GM21367 (cell line): Measurements from ENCODE around the gene USF1.

Experiments
- ATAC-seq: cut with Tn5 transposase; IDR thresholded peaks from one replicate; pipeline ENCODE4 v1.9.1; 2021; ENCODE audit not compliant: unreplicated experiment

USF1 gene

GRCh38 chr1:161045736-161046604, at the start of gene USF1:
TSS of gene USF1 (minus strand) at chr1:161045977. CDS start at chr1:161043275, 2,702 bp downstream.
- peak; percentile 39 for ATAC-seq

DNA sequence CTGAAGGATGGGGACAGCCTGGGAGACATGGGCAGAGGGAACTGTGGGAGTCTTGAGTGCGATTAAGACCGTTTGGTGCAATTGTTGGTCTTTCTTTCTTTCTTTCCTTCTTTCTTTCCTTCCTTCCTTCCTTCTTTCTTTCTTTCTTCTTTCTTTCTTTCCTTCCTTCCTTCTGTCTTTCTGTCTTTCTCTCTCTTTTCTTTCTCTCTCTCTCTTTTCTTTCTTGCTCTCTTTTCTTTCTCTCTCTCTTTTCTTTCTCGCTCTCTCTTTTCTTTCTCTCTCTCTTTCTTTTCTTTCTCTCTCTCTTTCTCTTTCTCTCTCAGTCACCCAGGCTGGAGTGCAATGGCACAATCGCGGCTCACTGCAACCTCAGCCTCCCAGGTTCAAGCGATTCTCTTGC, 49.5 kb upstream of the USF1 start:
- no peak for ATAC-seq

- ATAC-seq = no peak
Measured at GRCh38 chr1:161094481-161094880, 48.7 kb upstream of the USF1 start.

GRCh38 chr1:161092621-161093028, 46.8 kb upstream of the USF1 start:
- no peak for ATAC-seq

DNA sequence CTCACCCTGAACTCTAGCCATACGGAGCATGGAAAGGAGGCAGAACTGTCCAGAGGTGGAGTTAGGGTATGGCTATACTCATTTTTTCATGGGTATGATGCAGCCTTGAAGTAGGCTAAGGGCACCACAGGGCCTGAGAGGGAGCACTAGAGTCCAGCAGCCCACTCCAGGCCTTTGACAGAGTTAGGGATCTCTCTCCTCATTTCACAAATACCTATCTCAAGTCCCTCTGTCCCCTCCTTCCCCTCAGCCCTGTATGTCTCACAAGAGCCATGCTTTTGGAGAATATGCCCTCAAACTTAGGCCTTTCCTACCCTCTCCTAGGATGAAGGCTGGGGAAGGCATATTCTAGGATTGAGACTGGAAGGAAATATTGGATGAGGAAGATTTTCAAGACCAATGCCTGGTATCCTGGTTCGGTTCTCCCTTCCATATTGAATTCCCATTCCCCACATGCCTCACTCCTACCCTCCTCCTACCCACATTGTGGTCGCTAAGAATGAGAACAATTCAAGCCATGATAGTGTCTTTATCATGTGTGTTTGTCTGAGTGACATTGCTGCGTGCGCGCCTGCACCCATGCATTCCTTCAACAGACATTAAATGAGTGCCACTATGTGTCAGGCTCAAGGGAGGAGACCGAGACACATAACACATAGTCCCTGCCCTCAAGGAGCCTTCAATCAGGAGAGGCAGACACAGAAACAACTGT, 46.2 kb upstream of the USF1 start:
- ATAC-seq = no peak

GRCh38 chr1:161091093-161091492, 45.3 kb upstream of the USF1 start:
- no peak for ATAC-seq

DNA sequence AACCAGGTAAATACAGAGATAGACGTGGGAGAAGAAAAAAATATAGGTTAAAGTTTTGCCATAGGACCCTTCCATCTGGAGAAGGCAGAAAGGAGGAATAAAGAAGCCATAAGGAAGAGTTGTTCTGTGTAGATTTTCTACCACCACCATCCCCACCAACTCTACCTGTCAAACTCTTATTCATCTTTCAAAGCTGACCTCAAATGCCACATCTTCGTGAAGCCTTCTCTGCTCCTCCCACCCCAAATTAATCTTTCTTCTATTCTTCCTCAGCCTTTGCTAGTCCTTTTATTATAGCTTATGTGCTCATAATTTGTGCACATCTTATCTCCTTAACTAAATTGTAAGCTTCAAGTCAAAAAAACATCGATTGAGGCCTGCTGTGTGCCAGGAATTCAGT, 44.8 kb upstream of the USF1 start:
- ATAC-seq = no peak

DNA sequence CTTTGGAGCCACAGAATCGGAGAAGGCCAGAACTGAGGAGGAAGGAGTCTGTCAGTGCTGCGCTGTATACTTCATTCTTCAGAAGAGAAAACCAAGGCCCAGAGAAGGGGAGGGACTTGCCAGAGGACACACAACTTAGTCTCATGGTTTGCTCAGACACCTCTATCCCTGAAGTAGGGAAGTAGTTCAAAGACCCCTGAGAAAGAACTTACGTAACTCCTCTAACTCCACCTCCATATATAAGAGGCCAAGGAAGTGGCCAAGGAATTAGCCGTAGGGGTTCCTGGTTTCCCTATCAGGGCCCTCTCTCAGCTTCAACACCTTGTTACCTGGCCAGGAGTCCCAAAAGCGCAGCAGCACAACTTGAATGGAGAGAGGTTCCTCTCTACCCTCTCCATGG, 44.2 kb upstream of the USF1 start:
- no peak for ATAC-seq

GRCh38 chr1:161089251-161089924, 43.6 kb upstream of the USF1 start, which contains the start of gene NECTIN4:
TSS of gene NECTIN4 (minus strand) at chr1:161089558. CDS start at chr1:161089296, 262 bp downstream.
- no peak for ATAC-seq

DNA sequence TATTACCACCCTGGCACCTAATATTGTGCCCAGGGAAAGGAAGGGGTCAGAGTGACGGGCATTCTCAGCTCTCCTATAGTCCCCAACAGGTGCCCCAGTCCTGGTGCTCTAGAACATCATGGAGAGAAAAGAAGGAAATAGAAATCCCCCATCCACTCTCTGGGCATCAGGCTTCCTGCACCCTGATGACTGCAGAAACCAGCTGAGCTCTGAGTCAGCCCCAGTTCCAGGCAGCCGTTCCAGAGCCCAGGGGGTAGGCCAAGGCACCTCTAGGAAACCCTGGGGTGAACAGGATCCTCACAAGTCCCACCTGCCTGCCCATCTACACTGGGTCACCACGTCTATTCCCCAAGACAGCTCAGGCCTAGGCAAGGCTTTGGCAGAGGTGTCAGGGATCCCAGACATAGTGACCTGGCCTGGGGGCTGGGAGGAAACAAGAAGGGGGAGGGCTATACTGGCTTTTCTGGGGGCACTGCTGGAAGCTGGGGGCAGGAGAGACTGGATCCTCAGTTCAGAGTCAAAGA, 42.9 kb upstream of the USF1 start:
- no peak for ATAC-seq

DNA sequence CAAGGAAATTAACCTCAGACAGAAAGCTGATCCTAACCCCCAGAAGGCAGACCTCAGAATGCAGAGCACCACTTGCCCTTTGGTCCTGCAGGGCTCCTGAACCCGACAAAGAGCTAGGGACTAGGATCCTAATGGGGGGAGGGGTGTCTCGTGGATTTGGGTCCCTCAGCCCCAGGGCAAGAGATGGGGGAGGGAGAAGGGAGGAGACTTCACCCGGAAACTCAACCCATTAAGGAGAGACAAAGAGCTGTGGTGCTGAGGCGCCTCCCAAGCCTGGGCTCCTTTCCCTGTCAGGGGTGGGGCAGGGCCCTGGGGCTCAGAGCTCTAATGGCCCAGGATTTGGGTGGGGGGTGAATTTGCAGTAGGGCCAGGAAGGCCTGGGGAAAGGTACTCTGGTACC, 40.7 kb upstream of the USF1 start:
- no peak for ATAC-seq

GRCh38 chr1:161085165-161085564, 39.4 kb upstream of the USF1 start:
- no peak for ATAC-seq

DNA sequence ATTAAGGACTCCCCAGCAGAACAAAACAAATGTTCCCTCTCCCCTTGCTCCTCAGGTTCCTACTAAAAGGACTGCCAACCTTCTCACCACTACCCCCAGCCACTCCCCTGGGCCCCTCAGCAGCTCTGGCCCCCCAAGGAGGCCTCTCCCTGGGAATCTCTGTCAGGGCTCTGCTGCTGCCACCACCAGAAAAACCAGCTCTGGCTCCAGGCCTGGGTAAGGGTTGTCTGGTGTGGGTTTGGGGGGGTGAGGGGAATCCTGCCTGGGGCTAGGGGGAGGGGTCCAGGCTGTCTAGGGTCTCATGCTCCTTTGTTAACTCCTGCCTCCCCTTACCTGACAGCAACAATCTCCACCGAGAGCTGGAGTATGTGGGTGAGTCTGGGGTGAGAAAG, 38.8 kb upstream of the USF1 start:
- no peak for ATAC-seq

DNA sequence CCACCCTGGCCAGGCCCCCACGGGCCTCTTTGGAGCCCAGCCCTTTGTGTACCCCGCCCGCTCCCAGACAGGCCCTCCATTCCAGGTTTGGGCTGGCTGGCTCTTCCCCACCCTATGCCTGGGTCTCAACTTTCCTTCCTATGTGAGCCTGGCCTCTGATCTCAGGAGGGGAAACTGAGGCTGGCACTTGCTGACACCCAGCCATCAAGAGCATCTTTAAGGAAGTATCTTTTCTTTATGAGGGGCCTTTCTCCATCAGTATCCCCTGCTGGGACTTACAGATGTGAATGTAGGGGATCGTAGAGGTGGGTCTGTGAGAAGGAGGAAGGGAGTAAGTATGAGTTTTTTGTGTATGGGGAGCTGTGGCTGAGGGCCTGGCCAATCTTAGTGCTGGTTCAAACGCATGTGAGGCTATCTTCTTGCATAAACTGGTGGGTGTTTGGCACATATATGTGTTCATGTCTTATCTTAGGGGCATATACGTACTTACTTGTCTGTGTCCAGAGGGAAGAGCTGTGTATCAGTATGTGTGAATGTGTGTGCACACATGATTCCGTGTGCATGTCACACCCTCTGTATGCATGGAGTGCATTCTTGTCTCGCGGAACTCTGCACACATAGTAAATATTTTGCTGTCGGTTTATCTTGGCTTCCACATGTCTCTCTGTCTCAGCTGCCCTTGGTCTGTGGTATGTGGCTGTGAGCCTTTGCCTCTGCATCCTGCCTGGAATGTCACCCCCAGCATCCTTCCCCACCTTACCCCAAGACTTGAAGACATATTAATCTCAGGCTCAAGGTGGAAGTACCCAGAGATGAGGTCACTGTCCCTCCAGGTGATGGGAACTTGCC, 38.2 kb upstream of the USF1 start:
- no peak for ATAC-seq

DNA sequence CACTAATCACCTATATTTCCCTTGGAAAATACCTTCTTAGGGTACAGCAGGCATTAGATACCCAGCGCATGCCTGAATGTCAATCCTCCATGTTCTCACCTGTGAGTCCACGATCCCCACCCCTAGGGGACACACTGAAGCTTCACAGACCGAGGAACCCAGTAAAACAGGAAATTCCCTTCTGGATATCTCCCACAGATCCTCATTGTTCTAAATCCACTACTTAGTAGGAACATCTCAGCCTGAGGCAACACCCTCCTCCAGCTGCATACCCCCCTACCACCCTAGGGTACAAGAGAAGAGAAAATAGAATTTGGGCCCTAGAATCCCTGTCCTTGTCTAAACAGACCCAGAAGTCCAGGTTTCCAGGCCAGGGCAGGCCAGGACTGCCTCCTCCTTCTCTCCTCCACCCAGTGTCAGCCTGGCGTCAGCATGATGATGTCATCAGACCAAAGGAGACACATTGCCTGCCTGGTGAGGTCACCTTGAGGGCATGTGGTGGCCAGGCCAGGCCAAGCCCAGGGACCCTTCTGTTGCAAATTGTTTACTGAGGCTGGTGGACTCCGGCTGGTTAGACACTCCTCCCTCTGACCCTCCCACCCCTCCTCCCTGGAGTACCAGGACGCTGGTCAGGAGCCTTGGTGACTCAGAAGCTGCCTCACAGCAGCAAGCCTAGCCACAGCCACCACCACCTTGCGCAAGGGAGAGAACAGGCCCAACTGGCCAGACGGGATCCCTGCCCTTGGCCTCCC, 37.4 kb upstream of the USF1 start:
- ATAC-seq = no peak

DNA sequence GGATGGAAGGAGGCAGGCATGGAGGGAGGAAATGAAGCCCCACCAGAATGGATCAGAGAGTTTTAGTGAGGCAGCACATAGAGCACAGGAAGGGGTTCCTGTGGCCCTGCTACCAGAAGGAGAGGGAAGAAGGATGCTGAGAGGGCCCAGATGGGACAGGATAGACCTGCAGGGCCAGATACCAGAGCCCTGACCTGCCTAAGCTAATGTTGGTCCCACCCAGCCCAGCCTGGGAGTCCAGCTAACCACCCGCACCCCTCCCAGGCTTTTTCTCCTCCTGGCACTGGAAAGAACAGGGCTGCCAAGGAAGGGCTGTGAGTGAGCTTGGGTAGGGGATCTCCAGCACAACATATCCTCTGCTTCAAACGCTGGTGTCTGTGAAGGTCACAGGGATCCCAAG, 36.7 kb upstream of the USF1 start:
- ATAC-seq = no peak

DNA sequence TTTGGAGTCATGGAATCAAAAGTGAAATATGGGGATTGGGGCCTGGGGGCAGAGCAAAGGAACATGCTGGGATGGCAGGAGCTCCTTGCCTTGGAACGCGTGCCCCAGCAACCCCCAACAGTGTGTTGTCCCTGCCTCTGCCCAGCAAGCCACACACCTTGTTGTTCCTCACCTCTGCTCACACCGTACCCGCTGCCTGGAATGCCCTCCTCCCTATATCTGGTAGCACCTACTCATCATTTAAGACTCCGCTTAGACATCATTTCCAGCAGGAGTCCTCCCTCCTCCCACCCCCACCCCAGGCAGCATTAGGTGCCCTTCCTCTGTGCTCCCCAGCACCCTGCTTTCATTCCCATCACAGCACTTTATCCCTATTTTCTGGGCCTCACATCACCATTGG, 35.7 kb upstream of the USF1 start:
- ATAC-seq = no peak

GRCh38 chr1:161080441-161081405, 34.9 kb upstream of the USF1 start:
- ATAC-seq = no peak
